Uterus (tissue), 2 donors: ENCODE results near the gene KCND3.

ENCODE experiments used
- POLR2A ChIP-seq, 2 donors: fragments of 450-650 bp; IDR thresholded peaks; one replicate each; pipeline ENCODE4 v1.6.1; 2016; ENCODE audit warnings: antibody characterized with exemption in 2 of 2, mild to moderate bottlenecking in 1 of 2, moderate library complexity in 1 of 2
- TF ChIP-seq, protein P1 (sequence below), 4 experiments: fragments of 200-600 bp in 2 of 4; fragments of 450-650 bp in 2 of 4; sonication (generic) in 2 of 4; IDR thresholded peaks; one replicate each; pipeline ENCODE4 v1.5.1; 2016 to 2019; ENCODE audit warnings: antibody characterized with exemption in 4 of 4, mild to moderate bottlenecking in 2 of 4, moderate library complexity in 1 of 4

DNA sequence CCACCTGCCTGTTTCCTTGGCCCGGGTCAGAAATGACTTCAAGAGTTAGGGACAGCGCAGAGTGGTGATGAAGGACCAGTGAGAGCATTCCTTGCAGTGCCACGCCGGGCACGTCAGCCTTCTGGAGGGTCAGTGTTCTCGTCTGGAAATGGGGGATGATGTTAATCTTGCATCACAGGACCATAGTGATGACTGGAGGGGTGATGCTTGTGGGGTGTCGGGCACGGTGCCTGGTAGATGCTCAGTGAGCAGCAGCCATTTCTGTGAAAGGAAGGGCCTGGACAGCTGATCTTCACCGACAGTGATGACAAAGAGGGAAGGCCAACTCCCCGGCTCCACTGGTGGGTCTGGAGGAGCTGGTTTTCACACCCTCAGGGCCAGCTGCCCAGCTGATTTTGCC is 177.6 kb downstream of the KCND3 start:
- TF ChIP-seq, protein P1, sequence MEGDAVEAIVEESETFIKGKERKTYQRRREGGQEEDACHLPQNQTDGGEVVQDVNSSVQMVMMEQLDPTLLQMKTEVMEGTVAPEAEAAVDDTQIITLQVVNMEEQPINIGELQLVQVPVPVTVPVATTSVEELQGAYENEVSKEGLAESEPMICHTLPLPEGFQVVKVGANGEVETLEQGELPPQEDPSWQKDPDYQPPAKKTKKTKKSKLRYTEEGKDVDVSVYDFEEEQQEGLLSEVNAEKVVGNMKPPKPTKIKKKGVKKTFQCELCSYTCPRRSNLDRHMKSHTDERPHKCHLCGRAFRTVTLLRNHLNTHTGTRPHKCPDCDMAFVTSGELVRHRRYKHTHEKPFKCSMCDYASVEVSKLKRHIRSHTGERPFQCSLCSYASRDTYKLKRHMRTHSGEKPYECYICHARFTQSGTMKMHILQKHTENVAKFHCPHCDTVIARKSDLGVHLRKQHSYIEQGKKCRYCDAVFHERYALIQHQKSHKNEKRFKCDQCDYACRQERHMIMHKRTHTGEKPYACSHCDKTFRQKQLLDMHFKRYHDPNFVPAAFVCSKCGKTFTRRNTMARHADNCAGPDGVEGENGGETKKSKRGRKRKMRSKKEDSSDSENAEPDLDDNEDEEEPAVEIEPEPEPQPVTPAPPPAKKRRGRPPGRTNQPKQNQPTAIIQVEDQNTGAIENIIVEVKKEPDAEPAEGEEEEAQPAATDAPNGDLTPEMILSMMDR (IDR thresholded peaks at IDR 0.05) = no peak
- no peak for TF ChIP-seq POLR2A (IDR thresholded peaks at IDR 0.05)
